GM06990 (cell line): ENCODE measurements around the gene CFAP46.
"Not testable (repeated sequence)": the region's sequence is repeated elsewhere in the genome, so short reads cannot be mapped to it uniquely, and the experiment has no call there.

Source experiments
- DNase-seq: peaks from one replicate; pipeline ENCODE4 v3.0.0-alpha.2; 2011; ENCODE audit not compliant: insufficient read length; ENCODE audit errors: extremely low read depth
- H3K27me3 ChIP-seq: replicated peaks from 2 replicates; pipeline ENCODE4 v1.6.0; 2011; ENCODE audit warnings: low read length; ENCODE audit not compliant: control insufficient read depth, insufficient read depth
- H3K36me3 ChIP-seq: 2 replicates; pipeline ENCODE4 v1.5.1; 2011; ENCODE audit warnings: low read length; ENCODE audit not compliant: control insufficient read depth, insufficient read depth
- H3K4me3 ChIP-seq: replicated peaks from 2 replicates; pipeline ENCODE4 v1.5.1; 2011; ENCODE audit warnings: low read depth, mild to moderate bottlenecking, control low read depth, low read length
- CTCF ChIP-seq: IDR thresholded peaks from 2 replicates; pipeline ENCODE4 v1.5.1; 2011; ENCODE audit warnings: low read length, control low read depth, mild to moderate bottlenecking, inconsistent platforms; ENCODE audit not compliant: insufficient read depth, poor library complexity, severe bottlenecking

CFAP46 gene

DNA sequence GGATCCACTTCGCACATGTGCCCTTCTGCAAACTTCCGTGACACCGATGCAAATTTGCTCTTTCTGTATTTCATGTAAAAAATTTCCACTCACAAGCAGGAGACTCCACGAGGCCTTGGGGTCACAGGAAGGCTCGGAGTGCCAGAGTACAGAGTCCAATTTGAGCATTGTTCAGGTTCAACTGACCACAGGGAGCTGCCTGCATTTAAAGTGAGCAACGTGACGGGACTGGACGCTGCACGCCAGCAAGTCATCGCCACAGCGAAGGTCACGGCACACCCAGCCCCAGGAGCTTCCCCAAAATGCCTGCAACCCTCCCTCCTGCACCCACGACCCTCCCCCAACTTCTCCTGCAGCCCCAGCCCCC is 115.0 kb downstream of the CFAP46 start:
- H3K36me3 ChIP-seq = no peaks in the 10 kb centered on the region
- no peaks in the 10 kb centered on the region for H3K27me3 ChIP-seq
- DNase-seq = no peak
- no peak for TF ChIP-seq CTCF
- no peak overlapping the region for H3K4me3 ChIP-seq

DNA sequence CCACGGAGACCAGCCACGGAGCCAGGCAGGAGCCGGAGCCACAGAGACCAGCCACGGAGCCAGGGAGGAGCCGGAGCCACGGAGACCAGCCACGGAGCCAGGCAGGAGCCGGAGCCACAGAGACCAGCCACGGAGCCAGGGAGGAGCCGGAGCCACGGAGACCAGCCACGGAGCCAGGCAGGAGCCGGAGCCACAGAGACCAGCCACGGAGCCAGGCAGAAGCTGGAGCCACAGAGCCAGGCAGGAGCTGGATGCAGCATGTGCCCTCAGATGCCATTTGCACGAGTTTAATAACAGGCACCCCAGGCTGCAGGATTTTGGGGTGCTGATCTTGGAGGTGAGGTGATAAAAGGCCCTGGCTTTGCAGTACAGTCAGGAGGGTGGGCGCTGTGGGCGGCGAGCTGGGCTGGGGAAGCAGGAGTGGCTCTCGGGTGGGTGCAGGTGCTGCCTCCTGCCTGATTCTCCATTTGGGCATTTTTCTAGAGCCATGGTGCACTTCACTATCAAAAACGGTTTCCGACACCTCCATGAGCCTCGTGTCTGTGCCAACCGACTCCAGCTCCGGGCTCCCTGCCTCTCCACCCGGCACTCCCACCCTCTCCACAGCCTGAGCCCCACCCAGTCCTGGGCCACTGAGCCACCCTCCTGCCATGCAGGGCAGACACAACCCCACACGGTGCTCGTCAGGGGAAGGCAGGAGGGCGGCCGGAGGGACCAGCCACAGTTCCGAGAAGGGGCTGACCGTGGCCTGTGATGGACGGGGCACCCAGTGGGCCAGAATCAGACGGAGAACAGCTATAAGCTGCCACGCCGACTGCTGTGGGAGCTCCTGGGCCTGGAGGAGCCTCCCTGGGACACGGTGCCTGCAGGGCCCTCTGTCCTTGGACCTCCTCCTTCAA is 115.6 kb downstream of the CFAP46 start:
- DNase-seq = no peak
- no peak for TF ChIP-seq CTCF
- no peaks in the 10 kb centered on the region for H3K27me3 ChIP-seq
- H3K36me3 ChIP-seq = no peaks in the 10 kb centered on the region
- H3K4me3 ChIP-seq = no peak overlapping the region

DNA sequence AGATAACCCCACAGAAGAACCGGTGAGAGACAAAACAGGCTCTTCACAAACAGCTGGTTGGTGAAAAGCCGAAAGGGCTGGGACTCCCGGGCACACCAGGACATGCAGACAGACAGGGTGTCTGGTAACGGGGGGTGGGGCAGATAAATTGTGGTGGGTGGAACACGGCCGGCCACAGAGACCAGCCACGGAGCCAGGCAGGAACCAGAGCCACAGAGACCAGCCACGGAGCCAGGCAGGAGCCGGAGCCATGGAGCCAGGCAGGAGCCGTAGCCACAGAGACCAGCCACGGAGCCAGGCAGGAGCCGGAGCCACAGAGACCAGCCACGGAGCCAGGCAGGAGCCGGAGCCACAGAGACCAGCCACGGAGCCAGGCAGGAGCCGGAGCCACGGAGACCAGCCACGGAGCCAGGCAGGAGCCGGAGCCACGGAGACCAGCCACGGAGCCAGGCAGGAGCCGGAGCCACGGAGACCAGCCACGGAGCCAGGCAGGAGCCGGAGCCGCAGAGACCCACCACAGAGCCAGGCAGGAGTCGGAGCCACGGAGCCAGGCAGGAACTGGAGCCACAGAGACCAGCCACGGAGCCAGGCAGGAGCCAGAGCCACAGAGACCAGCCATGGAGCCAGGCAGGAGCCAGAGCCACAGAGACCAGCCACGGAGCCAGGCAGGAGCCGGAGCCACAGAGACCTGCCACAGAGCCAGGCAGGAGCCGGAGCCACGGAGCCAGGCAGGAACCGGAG is 116.4 kb downstream of the CFAP46 start:
- H3K36me3 ChIP-seq, DNase-seq, H3K4me3 ChIP-seq, H3K27me3 ChIP-seq: not testable (repeated sequence)

DNA sequence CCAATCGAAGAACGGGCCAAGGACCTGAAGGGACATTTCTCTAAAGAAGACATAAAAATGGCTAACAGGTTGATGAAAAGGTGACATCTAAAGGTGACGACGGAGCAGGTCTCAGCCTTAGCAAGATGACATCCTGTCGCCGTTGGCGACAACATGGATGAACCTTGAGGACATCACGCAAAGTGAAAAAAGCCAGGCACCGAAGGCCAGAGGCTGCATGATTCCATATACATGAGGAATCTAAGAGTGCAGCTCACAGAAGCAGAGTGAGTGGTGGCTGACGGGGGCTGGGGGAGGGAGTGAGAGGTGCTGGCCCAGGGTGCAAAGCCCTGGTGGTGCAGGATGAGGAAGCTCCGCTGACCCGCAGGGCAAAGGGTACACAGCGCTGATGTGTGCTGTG is 122.3 kb downstream of the CFAP46 start:
- DNase-seq = no peak
- TF ChIP-seq CTCF = no peak
- no peaks in the 10 kb centered on the region for H3K27me3 ChIP-seq
- H3K4me3 ChIP-seq = no peak overlapping the region
- H3K36me3 ChIP-seq = no peaks in the 10 kb centered on the region

GRCh38 chr10:132817701-132818211 is 124.6 kb downstream of the CFAP46 start:
- TF ChIP-seq CTCF = no peak
- no peak overlapping the region for H3K4me3 ChIP-seq
- no peak for DNase-seq
- no peaks in the 10 kb centered on the region for H3K36me3 ChIP-seq
- H3K27me3 ChIP-seq = no peaks in the 10 kb centered on the region

GRCh38 chr10:132816718-132817117 is 125.7 kb downstream of the CFAP46 start:
- no peak for DNase-seq
- TF ChIP-seq CTCF = no peak
- Histone ChIP-seq H3K36me3 (no peaks in the 10 kb centered on the region), H3K4me3 (no peak overlapping the region), H3K27me3 (no peaks in the 10 kb centered on the region)
